Esophagus muscularis mucosa (tissue), 3 donors: Measurements from ENCODE around the gene ALDH8A1.

ENCODE experiments used
- CTCF ChIP-seq, 3 experiments: fragments of 200-600 bp in 2 of 3; fragments of 450-650 bp in 1 of 3; sonication (generic) in 2 of 3; IDR thresholded peaks; one replicate each; pipeline ENCODE4 v1.5.1; 2017 to 2019; ENCODE audit warnings: antibody characterized with exemption in 3 of 3, mild to moderate bottlenecking in 2 of 3, moderate library complexity in 1 of 3
- POLR2A ChIP-seq: fragments of 450-650 bp; IDR thresholded peaks from one replicate; pipeline ENCODE4 v1.6.1; 2017; ENCODE audit warnings: antibody characterized with exemption, moderate library complexity, mild to moderate bottlenecking, low read depth
- POLR2AphosphoS5 ChIP-seq, 2 donors: sonication (generic); formaldehyde crosslinking; IDR thresholded peaks; one replicate each; pipeline ENCODE4 v1.6.1; 2017; ENCODE audit warnings: antibody characterized with exemption in 2 of 2

GRCh38 chr6:134950482-134950881 lies 581 bp upstream of the ALDH8A1 start:
- TF ChIP-seq POLR2AphosphoS5 (IDR thresholded peaks at IDR 0.05): no peak
- no peak for TF ChIP-seq POLR2A
- no peak for TF ChIP-seq CTCF (IDR thresholded peaks at IDR 0.05)
